ENCODE results near the gene SEPTIN2. TPM values are rescaled to one million over a fixed set of nuclear protein-coding genes. Genes with fewer than 3 reads are reported as not detected.
"Not testable (repeated sequence)": the region's sequence is repeated elsewhere in the genome, so short reads cannot be mapped to it uniquely, and the experiment has no call there.

The SEPTIN2 gene
- total RNA-seq, 1 donor from 2014 or later = 215 TPM

GRCh38 chr2:241355983-241356870, 40.5 kb downstream of the SEPTIN2 start, which contains the start of gene FARP2:
Gene FARP2 (plus strand): TSS chr2:241356285. CDS start chr2:241373108, 16,823 bp downstream.
- peak; percentile 98 for DNase-seq
- peaks cover 25% of the 10 kb centered on the region for H3K36me3 Mint-ChIP-seq (ENCODE audit: low read depth)
- H3K9me3 Mint-ChIP-seq = no peaks in the 10 kb centered on the region
- peaks cover 33% of the 10 kb centered on the region for H3K4me1 Mint-ChIP-seq
- H3K4me3 Mint-ChIP-seq = peak within 1 kb of the TSS; percentile 79
- intact Hi-C loops (cut with micrococcal nuclease) = loop anchor here (1.0 to 5.0 kb wide), 8 partner anchors 41 to 523 kb away; partner anchors contain the start of genes DTYMK, HDLBP, PPP1R7 and SEPTIN2
- H3K27me3 Mint-ChIP-seq = no peaks in the 10 kb centered on the region
- peak within 1 kb of the TSS; percentile 76 for H3K27ac Mint-ChIP-seq

GRCh38 chr2:241356871-241357260, 41.1 kb downstream of the SEPTIN2 start:
- peak overlapping the region; percentile 76 for H3K27ac Mint-ChIP-seq

GRCh38 chr2:241357531-241357930, 41.8 kb downstream of the SEPTIN2 start:
- Mint-ChIP-seq H3K27me3 (no peaks in the 10 kb centered on the region), H3K27ac (no peak overlapping the region), H3K4me3 (peak overlapping the region; percentile 79)

More at GRCh38 chr2:241356871-241357260, 41.1 kb downstream of the SEPTIN2 start:
- intact Hi-C loops (cut with micrococcal nuclease) = loop anchor here (1.0 to 5.0 kb wide), 7 partner anchors 42 to 344 kb away; partner anchors contain the start of genes DTYMK, HDLBP, PPP1R7 and SEPTIN2
- Mint-ChIP-seq H3K27me3 (no peaks in the 10 kb centered on the region), H3K9me3 (no peaks in the 10 kb centered on the region), H3K4me3 (peak overlapping the region; percentile 79), H3K4me1 (peaks cover 36% of the 10 kb centered on the region), H3K36me3 (ENCODE audit: low read depth) (peaks cover 20% of the 10 kb centered on the region)
- DNase-seq = no peak

GRCh38 chr2:241358470-241358869, 42.7 kb downstream of the SEPTIN2 start:
- intact Hi-C loops (cut with micrococcal nuclease) = loop anchor here (5.0 kb wide), 2 partner anchors 206 to 329 kb away; partner anchors contain the start of genes DTYMK and PPP1R7
- Mint-ChIP-seq H3K4me3 (no peak overlapping the region), H3K27me3 (no peaks in the 10 kb centered on the region), H3K4me1 (peaks cover 31% of the 10 kb centered on the region), H3K9me3 (no peaks in the 10 kb centered on the region), H3K27ac (no peak overlapping the region), H3K36me3 (ENCODE audit: low read depth) (peaks cover 9% of the 10 kb centered on the region)
- DNase-seq = no peak

More at GRCh38 chr2:241357531-241357930, 41.8 kb downstream of the SEPTIN2 start:
- no peak for DNase-seq
- intact Hi-C loops (cut with micrococcal nuclease) = loop anchor here (2.0 to 5.0 kb wide), 4 partner anchors 87 to 330 kb away; partner anchors contain the start of genes DTYMK and PPP1R7
- peaks cover 33% of the 10 kb centered on the region for H3K4me1 Mint-ChIP-seq
- H3K9me3 Mint-ChIP-seq = no peaks in the 10 kb centered on the region
- H3K36me3 Mint-ChIP-seq (ENCODE audit: low read depth) = peaks cover 15% of the 10 kb centered on the region

- Mint-ChIP-seq H3K4me3 (no peak overlapping the region), H3K27me3 (no peaks in the 10 kb centered on the region), H3K9me3 (no peaks in the 10 kb centered on the region), H3K4me1 (peaks cover 29% of the 10 kb centered on the region), H3K27ac (no peak overlapping the region), H3K36me3 (ENCODE audit: low read depth) (peaks cover 4% of the 10 kb centered on the region)
- intact Hi-C loops (cut with micrococcal nuclease) = loop anchor here (5.0 kb wide), 2 partner anchors 207 to 328 kb away; partner anchors contain the start of genes DTYMK and PPP1R7
- DNase-seq = no peak
Observed at GRCh38 chr2:241359481-241360045, 43.8 kb downstream of the SEPTIN2 start.

GRCh38 chr2:241363426-241363825, 47.7 kb downstream of the SEPTIN2 start:
- Mint-ChIP-seq H3K4me1 (peaks cover 18% of the 10 kb centered on the region), H3K27me3 (no peaks in the 10 kb centered on the region), H3K4me3 (no peak overlapping the region), H3K9me3 (no peaks in the 10 kb centered on the region), H3K36me3 (ENCODE audit: low read depth) (no peaks in the 10 kb centered on the region), H3K27ac (no peak overlapping the region)
- intact Hi-C loops (cut with micrococcal nuclease) = no loop called here
- no peak for DNase-seq

GRCh38 chr2:241364781-241365180, 49.1 kb downstream of the SEPTIN2 start:
- no peaks in the 10 kb centered on the region for H3K9me3 Mint-ChIP-seq
- H3K4me1 Mint-ChIP-seq = peaks cover 10% of the 10 kb centered on the region
- no peak for DNase-seq
- H3K4me3 Mint-ChIP-seq = no peak overlapping the region
- no peaks in the 10 kb centered on the region for H3K27me3 Mint-ChIP-seq
- H3K27ac Mint-ChIP-seq = no peak overlapping the region
- intact Hi-C loops (cut with micrococcal nuclease) = no loop called here
- no peaks in the 10 kb centered on the region for H3K36me3 Mint-ChIP-seq (ENCODE audit: low read depth)

GRCh38 chr2:241366678-241367077, 51.0 kb downstream of the SEPTIN2 start:
- Mint-ChIP-seq H3K36me3 (ENCODE audit: low read depth) (no peaks in the 10 kb centered on the region), H3K27ac (no peak overlapping the region)
- intact Hi-C loops (cut with micrococcal nuclease) = no loop called here

GRCh38 chr2:241368643-241369042, 52.9 kb downstream of the SEPTIN2 start:
- H3K4me1 Mint-ChIP-seq = peaks cover 4% of the 10 kb centered on the region
- no peaks in the 10 kb centered on the region for H3K27me3 Mint-ChIP-seq
- H3K4me3 Mint-ChIP-seq = no peak overlapping the region
- DNase-seq = no peak
- H3K9me3 Mint-ChIP-seq = no peaks in the 10 kb centered on the region
- intact Hi-C loops (cut with micrococcal nuclease) = no loop called here
- peaks cover 2% of the 10 kb centered on the region for H3K36me3 Mint-ChIP-seq (ENCODE audit: low read depth)
- no peak overlapping the region for H3K27ac Mint-ChIP-seq

More at GRCh38 chr2:241366678-241367077, 51.0 kb downstream of the SEPTIN2 start:
- Mint-ChIP-seq H3K4me1 (peaks cover 4% of the 10 kb centered on the region), H3K9me3 (no peaks in the 10 kb centered on the region), H3K4me3 (no peak overlapping the region), H3K27me3 (no peaks in the 10 kb centered on the region)
- no peak for DNase-seq

GRCh38 chr2:241372361-241372992, 56.8 kb downstream of the SEPTIN2 start:
- Mint-ChIP-seq H3K9me3 (no peaks in the 10 kb centered on the region), H3K4me1 (peaks cover 4% of the 10 kb centered on the region), H3K4me3 (no peak overlapping the region), H3K27ac (no peak overlapping the region), H3K27me3 (no peaks in the 10 kb centered on the region), H3K36me3 (ENCODE audit: low read depth) (peaks cover 17% of the 10 kb centered on the region)
- DNase-seq = no peak
- intact Hi-C loops (cut with micrococcal nuclease) = no loop called here

GRCh38 chr2:241373446-241373845, 57.7 kb downstream of the SEPTIN2 start:
- no peak for DNase-seq
- Mint-ChIP-seq H3K9me3 (no peaks in the 10 kb centered on the region), H3K27me3 (no peaks in the 10 kb centered on the region), H3K4me3 (no peak overlapping the region), H3K36me3 (ENCODE audit: low read depth) (peaks cover 17% of the 10 kb centered on the region), H3K4me1 (peaks cover 4% of the 10 kb centered on the region), H3K27ac (no peak overlapping the region)
- intact Hi-C loops (cut with micrococcal nuclease) = no loop called here

- DNase-seq; H3K27me3 Mint-ChIP-seq; H3K4me1 Mint-ChIP-seq; intact Hi-C loops (cut with micrococcal nuclease); H3K4me3 Mint-ChIP-seq; H3K9me3 Mint-ChIP-seq; H3K27ac Mint-ChIP-seq: not testable (repeated sequence)
- peaks cover 17% of the 10 kb centered on the region for H3K36me3 Mint-ChIP-seq (ENCODE audit: low read depth)
Observed at GRCh38 chr2:241373906-241374305, 58.2 kb downstream of the SEPTIN2 start.

GRCh38 chr2:241375300-241375699, 59.6 kb downstream of the SEPTIN2 start:
- H3K27ac Mint-ChIP-seq = no peak overlapping the region
- no peak overlapping the region for H3K4me3 Mint-ChIP-seq
- no peaks in the 10 kb centered on the region for H3K9me3 Mint-ChIP-seq
- H3K4me1 Mint-ChIP-seq = peaks cover 4% of the 10 kb centered on the region
- intact Hi-C loops (cut with micrococcal nuclease) = no loop called here
- H3K27me3 Mint-ChIP-seq = no peaks in the 10 kb centered on the region
- peaks cover 19% of the 10 kb centered on the region for H3K36me3 Mint-ChIP-seq (ENCODE audit: low read depth)
- DNase-seq = no peak

All from activated CD4-positive, alpha-beta T cell treated with anti-CD3 and anti-CD28 coated beads, Interleukin-2, amount 10 ng/mL, durations not matched to agents 24 days and 14 days (primary cell).